K562 (cell line): ENCODE measurements around the gene SERINC3. TPM values are rescaled to one million over a fixed set of nuclear protein-coding genes. Genes with fewer than 3 reads are reported as not detected.
A peak's percentile ranks its signal among the peaks of the same experiment; 100 is the strongest.

Experiments
- ATF7 ChIP-seq: fragments of 450-650 bp; IDR thresholded peaks from 2 replicates; pipeline ENCODE4 v1.7.1; 2014; ENCODE audit warnings: mild to moderate bottlenecking, moderate library complexity
- FOSL1 ChIP-seq: fragments of 200-800 bp; sonication (Bioruptor generic); conservative IDR thresholded peaks from 2 replicates; pipeline ENCODE4 v1.6.1; 2016; ENCODE audit warnings: missing genetic modification characterization, missing compliant biosample characterization
- HNRNPL ChIP-seq: fragments of 200-400 bp; formaldehyde crosslinking; IDR thresholded peaks from 2 replicates; pipeline ENCODE4 v1.6.1; 2017; ENCODE audit warnings: low read depth, mild to moderate bottlenecking, low read length
- NCOA6 ChIP-seq: fragments of 450-650 bp; IDR thresholded peaks from 2 replicates; pipeline ENCODE4 v1.6.1; 2017; ENCODE audit warnings: mild to moderate bottlenecking
- SNIP1 ChIP-seq: fragments of 450-650 bp; IDR thresholded peaks from 2 replicates; pipeline ENCODE4 v1.7.1; 2017; ENCODE audit warnings: low read depth, mild to moderate bottlenecking
- STAT5B ChIP-seq: fragments of 250-450 bp; sonication (Bioruptor Pico); IDR thresholded peaks from 2 replicates; pipeline ENCODE4 v1.8.0; 2021; ENCODE audit warnings: mild to moderate bottlenecking, inconsistent platforms
- TFE3 ChIP-seq: fragments of 450-650 bp; formaldehyde crosslinking; IDR thresholded peaks from 2 replicates; pipeline ENCODE4 v1.4.0; 2020; ENCODE audit warnings: mild to moderate bottlenecking, mixed read lengths
- U2AF1 ChIP-seq: fragments of 200-400 bp; formaldehyde crosslinking; optimal IDR thresholded peaks from 2 replicates; pipeline ENCODE3; 2017; ENCODE audit warnings: mild to moderate bottlenecking, low read depth, low read length, moderate library complexity
- ZBTB7A ChIP-seq: IDR thresholded peaks from 2 replicates; pipeline ENCODE4 v1.6.1; 2011; ENCODE audit warnings: low read depth, mild to moderate bottlenecking, low read length, moderate library complexity, borderline replicate concordance; ENCODE audit not compliant: control insufficient read depth
- ZC3H8 ChIP-seq: fragments of 450-650 bp; IDR thresholded peaks from 2 replicates; pipeline ENCODE4 v1.6.1; 2017
- ZMIZ1 ChIP-seq, 2 experiments: fragments of 150-350 bp in 1 of 2; IDR thresholded peaks; 2 replicates each; pipeline ENCODE4 v1.6.1; 2012 to 2016; ENCODE audit warnings: low read depth in 2 of 2, low read length in 2 of 2, mild to moderate bottlenecking in 1 of 2, moderate library complexity in 1 of 2
- ZNF134 ChIP-seq: fragments of 250-450 bp; sonication (Bioruptor Pico); conservative IDR thresholded peaks from 2 replicates; pipeline ENCODE4 v1.4.0; 2020
- ZNF212 ChIP-seq: fragments of 450-650 bp; formaldehyde crosslinking; IDR thresholded peaks from 2 replicates; pipeline ENCODE4 v1.4.0; 2020; ENCODE audit warnings: mild to moderate bottlenecking
- ZNF24 ChIP-seq: fragments of 450-650 bp; IDR thresholded peaks from 2 replicates; pipeline ENCODE4 v1.6.1; 2016
- ZNF584 ChIP-seq: fragments of 200-800 bp; sonication (Bioruptor generic); IDR thresholded peaks from 2 replicates; pipeline ENCODE4 v1.6.1; 2016; ENCODE audit warnings: low read depth, mild to moderate bottlenecking, missing genetic modification characterization, missing compliant biosample characterization
- polyA plus RNA-seq, 8 experiments: library from polyadenylated mRNA; depleted of rRNA in 4 of 8; stranded (reverse) in 5 of 8; unstranded in 3 of 8; fragments of >200 nt; fragmentation: Nextera tagmentation in 2 of 8; fragmentation: Illumina TruSeq in 1 of 8; extraction: Ambion mirVana in 2 of 8; extraction: Trizol in 1 of 8; gene quantifications; 2 replicates each; pipeline versions ENCODE4 v1.2.1 to v1.2.3, GENCODE V29; 2011 to 2014; ENCODE audit warnings: inconsistent platforms in 1 of 8, missing spikeins in 1 of 8
- total RNA-seq, 7 experiments: library from RNA; depleted of rRNA in 6 of 7; stranded (reverse); fragments of >200 nt in 6 of 7; fragmentation: Illumina TruSeq in 2 of 7; extraction: Trizol in 2 of 7; gene quantifications; 2 replicates each; pipeline versions ENCODE4 v1.2.1 to v1.2.3, GENCODE V29; 2011 to 2021; ENCODE audit warnings: low replicate concordance in 1 of 7
- TF ChIP-seq, protein P1 (sequence below): sonication (generic); formaldehyde crosslinking; IDR thresholded peaks from 2 replicates; pipeline ENCODE4 v1.8.0; 2023; ENCODE audit warnings: missing genetic modification reagents, mild to moderate bottlenecking, borderline replicate concordance
- TF ChIP-seq, protein P2 (sequence below): fragments of 250-450 bp; sonication (Bioruptor Pico); IDR thresholded peaks from 2 replicates; pipeline ENCODE4 v1.6.1; 2021; ENCODE audit warnings: mild to moderate bottlenecking

The SERINC3 gene
- total and polyA plus RNA-seq, 9 of the 15 experiments (the other 6 are each of a cell fraction or from before 2014, with no cell fraction given) = 24.7 to 107 (median 48.8) TPM

DNA sequence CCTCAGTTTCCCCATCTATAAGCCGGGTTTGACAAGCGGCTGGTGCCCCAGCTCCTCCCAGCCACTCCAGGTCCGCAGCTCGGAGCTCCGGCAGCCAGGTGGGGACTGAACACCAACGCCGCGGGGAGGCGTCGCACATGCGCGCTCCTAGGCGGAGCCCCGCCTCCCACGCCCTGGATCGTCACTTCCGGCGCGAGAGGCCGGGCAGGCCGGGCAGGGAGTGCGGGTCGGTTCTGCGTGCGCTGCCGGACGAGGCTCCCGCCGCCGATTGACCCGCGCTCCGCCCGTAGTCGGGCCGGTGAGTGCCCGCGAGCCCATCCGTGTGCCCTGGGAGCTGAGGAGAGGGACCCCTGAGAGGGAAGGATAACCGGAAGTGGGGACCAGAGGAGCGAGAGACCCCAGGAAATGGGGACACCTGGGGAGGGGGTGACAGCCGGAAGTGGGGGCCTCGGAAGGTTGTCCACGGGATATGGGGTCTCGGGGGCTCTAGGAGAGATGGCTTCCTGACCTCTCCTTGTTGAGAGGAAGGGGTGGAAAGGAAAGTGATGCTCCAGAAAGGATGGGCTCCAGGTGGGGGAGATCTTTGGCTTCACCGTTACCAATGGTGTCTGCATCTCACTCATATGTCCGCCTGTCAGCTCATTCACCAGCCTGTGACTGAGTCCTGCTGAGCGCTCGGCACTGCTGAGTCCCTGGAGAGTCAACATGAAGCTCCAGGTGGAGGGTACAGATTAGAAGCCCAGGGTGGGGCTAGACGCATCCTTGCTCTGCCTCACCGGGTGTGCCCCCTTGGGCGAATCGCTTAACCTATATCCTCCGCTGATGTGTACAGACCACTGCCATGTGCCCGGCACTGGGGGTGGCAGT, 45.9 kb downstream of the SERINC3 start, which contains the start of gene TTPAL (continued):
- TF ChIP-seq ZNF212 (CRISPR knock-in tag) (peak; percentile 67; the same call in 1 of the 2 replicates), ZMIZ1 (IDR thresholded peaks at IDR 0.05; ENCODE audit: low read depth in 2 of 2, low read length in 2 of 2) (peak in 1 of 2 experiments; percentile 63; a peak in 2 of 4 replicates), TFE3 (CRISPR knock-in tag) (no peak), NCOA6 (no peak), U2AF1 (no peak), HNRNPL (0 out of 2 replicates have a peak, but pooled peaks have one; percentile 28), ZC3H8 (no peak), ZBTB7A (peak; percentile 70; the same call in 1 of the 2 replicates), ATF7 (peak; percentile 68), FOSL1 (tag) (no peak), ZNF584 (CRISPR knock-in tag) (no peak), SNIP1 (no peak), ZNF24 (0 out of 2 replicates have a peak, but pooled peaks have one; percentile 23), STAT5B (no peak), ZNF134 (CRISPR knock-in tag) (no peak)
- TF ChIP-seq, protein P1, sequence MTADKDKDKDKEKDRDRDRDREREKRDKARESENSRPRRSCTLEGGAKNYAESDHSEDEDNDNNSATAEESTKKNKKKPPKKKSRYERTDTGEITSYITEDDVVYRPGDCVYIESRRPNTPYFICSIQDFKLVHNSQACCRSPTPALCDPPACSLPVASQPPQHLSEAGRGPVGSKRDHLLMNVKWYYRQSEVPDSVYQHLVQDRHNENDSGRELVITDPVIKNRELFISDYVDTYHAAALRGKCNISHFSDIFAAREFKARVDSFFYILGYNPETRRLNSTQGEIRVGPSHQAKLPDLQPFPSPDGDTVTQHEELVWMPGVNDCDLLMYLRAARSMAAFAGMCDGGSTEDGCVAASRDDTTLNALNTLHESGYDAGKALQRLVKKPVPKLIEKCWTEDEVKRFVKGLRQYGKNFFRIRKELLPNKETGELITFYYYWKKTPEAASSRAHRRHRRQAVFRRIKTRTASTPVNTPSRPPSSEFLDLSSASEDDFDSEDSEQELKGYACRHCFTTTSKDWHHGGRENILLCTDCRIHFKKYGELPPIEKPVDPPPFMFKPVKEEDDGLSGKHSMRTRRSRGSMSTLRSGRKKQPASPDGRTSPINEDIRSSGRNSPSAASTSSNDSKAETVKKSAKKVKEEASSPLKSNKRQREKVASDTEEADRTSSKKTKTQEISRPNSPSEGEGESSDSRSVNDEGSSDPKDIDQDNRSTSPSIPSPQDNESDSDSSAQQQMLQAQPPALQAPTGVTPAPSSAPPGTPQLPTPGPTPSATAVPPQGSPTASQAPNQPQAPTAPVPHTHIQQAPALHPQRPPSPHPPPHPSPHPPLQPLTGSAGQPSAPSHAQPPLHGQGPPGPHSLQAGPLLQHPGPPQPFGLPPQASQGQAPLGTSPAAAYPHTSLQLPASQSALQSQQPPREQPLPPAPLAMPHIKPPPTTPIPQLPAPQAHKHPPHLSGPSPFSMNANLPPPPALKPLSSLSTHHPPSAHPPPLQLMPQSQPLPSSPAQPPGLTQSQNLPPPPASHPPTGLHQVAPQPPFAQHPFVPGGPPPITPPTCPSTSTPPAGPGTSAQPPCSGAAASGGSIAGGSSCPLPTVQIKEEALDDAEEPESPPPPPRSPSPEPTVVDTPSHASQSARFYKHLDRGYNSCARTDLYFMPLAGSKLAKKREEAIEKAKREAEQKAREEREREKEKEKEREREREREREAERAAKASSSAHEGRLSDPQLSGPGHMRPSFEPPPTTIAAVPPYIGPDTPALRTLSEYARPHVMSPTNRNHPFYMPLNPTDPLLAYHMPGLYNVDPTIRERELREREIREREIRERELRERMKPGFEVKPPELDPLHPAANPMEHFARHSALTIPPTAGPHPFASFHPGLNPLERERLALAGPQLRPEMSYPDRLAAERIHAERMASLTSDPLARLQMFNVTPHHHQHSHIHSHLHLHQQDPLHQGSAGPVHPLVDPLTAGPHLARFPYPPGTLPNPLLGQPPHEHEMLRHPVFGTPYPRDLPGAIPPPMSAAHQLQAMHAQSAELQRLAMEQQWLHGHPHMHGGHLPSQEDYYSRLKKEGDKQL (CRISPR knock-in tag) = no peak
- TF ChIP-seq, protein P2, sequence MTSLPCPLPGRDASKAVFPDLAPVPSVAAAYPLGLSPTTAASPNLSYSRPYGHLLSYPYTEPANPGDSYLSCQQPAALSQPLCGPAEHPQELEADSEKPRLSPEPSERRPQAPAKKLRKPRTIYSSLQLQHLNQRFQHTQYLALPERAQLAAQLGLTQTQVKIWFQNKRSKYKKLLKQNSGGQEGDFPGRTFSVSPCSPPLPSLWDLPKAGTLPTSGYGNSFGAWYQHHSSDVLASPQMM (CRISPR knock-in tag) = no peak
